Fibroblast of villous mesenchyme (primary cell): ENCODE measurements around the gene SEMA3G. TPM values are rescaled to one million over a fixed set of nuclear protein-coding genes. Genes with fewer than 3 reads are reported as not detected.

ENCODE experiments used
- DNase-seq: peaks from one replicate; pipeline ENCODE4 v3.0.0-alpha.2; 2010; ENCODE audit warnings: low read depth
- H3K4me3 ChIP-seq: 2 replicates; pipeline ENCODE4 v1.5.1; 2011; ENCODE audit warnings: low read depth, mild to moderate bottlenecking, low read length
- CTCF ChIP-seq: IDR thresholded peaks from 2 replicates; pipeline ENCODE4 v1.5.1; 2012; ENCODE audit warnings: low read depth, mild to moderate bottlenecking, low read length; ENCODE audit not compliant: insufficient read depth
- total RNA-seq: library from RNA; depleted of rRNA; stranded (reverse); fragments of >200 nt; gene quantifications from 2 replicates; pipeline ENCODE4 v1.2.3, GENCODE V29; 2012

Gene SEMA3G
- total RNA-seq, 1 donor: not detected

- no peak for TF ChIP-seq CTCF
- no peak for DNase-seq
- H3K4me3 ChIP-seq: no peak overlapping the region
Measured at GRCh38 chr3:52403955-52404354, 40.9 kb downstream of the SEMA3G start.

GRCh38 chr3:52403271-52403841 lies 41.5 kb downstream of the SEMA3G start:
- no peak for TF ChIP-seq CTCF
- H3K4me3 ChIP-seq: no peak overlapping the region
- no peak for DNase-seq

GRCh38 chr3:52402706-52403270 lies 42.1 kb downstream of the SEMA3G start:
- no peak for DNase-seq
- H3K4me3 ChIP-seq: no peak overlapping the region
- no peak for TF ChIP-seq CTCF

DNA sequence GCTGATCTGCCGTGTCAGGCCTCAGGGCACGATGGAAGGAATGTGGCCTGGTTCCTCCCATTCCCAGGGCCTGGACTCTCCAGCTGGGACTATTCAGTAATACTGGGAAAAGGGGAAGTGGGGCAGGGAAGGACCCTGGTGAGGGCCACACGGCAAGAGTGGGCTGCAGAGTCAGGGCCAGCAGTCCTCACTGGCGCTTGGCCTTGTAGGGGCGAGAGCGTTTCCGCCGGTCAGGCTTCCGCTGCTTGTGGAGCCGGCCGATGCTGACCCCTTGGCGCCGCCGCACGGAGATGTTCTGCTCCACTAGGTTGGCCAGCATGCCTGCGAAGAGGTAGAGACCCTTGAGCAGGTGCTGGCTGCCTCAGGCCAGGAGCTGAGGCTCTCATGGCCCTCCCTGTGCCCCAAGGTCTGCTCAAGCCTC lies 42.8 kb downstream of the SEMA3G start:
- no peak for DNase-seq
- no peak overlapping the region for H3K4me3 ChIP-seq
- no peak for TF ChIP-seq CTCF

GRCh38 chr3:52401551-52401950 lies 43.4 kb downstream of the SEMA3G start:
- TF ChIP-seq CTCF: no peak
- H3K4me3 ChIP-seq: no peak overlapping the region
- no peak for DNase-seq

- no peak overlapping the region for H3K4me3 ChIP-seq
- TF ChIP-seq CTCF: no peak
- no peak for DNase-seq
Measured at GRCh38 chr3:52401021-52401420, 43.9 kb downstream of the SEMA3G start.

- no peak for TF ChIP-seq CTCF
- H3K4me3 ChIP-seq: no peak overlapping the region
- DNase-seq: no peak
Measured at GRCh38 chr3:52400275-52400793, 44.6 kb downstream of the SEMA3G start.
